ENCODE measurements around the gene PLEKHA5. TPM values are rescaled to one million over a fixed set of nuclear protein-coding genes. Genes with fewer than 3 reads are reported as not detected.

PLEKHA5 gene
- total and polyA plus RNA-seq, 2 of the 4 experiments (the other 2 are of a cell fraction), result 5.3 to 12.2 TPM

- no peak overlapping the region for H4K8ac ChIP-seq (ENCODE audit: low read depth in 2 of 2, low read length in 2 of 2)
- no peak overlapping the region for H2AK9ac ChIP-seq (replicated peaks; ENCODE audit: low read depth, low read length, poor library complexity)
- H3K23ac ChIP-seq (ENCODE audit: low read depth, low read length), result no peak overlapping the region
- H2BK120ac ChIP-seq (ENCODE audit: low read depth, low read length), result no peak overlapping the region
- no peaks in the 10 kb centered on the region for H4K20me1 ChIP-seq (ENCODE audit: insufficient read depth, low read length)
- H3K4ac ChIP-seq (ENCODE audit: low read depth, low read length), result no peak overlapping the region
- H3K14ac ChIP-seq (replicated peaks; ENCODE audit: low read depth, low read length), result no peak overlapping the region
- no peak for DNase-seq
- no peak overlapping the region for H4K5ac ChIP-seq (ENCODE audit: low read depth, low read length)
- no peak overlapping the region for H2BK5ac ChIP-seq (ENCODE audit: low read depth, low read length, poor library complexity, severe bottlenecking)
- H2AK5ac ChIP-seq (ENCODE audit: low read depth, low read length), result no peak overlapping the region
- no peak overlapping the region for H2BK20ac ChIP-seq (ENCODE audit: low read depth, low read length)
- intact Hi-C loops (cut with micrococcal nuclease) (no loop called here), in situ Hi-C loops (cut with MboI; ENCODE audit: low sequenced_read_pairs) (no loop called here), dilution Hi-C loops (cut with HindIII; ENCODE audit: low sequenced_read_pairs, unreplicated experiment) (no loop called here)
- no peaks in the 10 kb centered on the region for H3K27me3 ChIP-seq (ENCODE audit: control insufficient read depth, insufficient read depth, low read length)
- no peak for ATAC-seq (ENCODE audit: low read depth)
- no peak overlapping the region for H3K18ac ChIP-seq (ENCODE audit: low read depth, low read length)
- no peak overlapping the region for H3K4me3 ChIP-seq (ENCODE audit: insufficient read depth, low read depth, low read length)
- no TSS peak for BruUV-seq (replicated peaks)
- no peak overlapping the region for H2BK15ac ChIP-seq (ENCODE audit: low read depth, low read length)
- no peaks in the 10 kb centered on the region for H3K9me3 ChIP-seq (ENCODE audit: control insufficient read depth, insufficient read depth, low read length)
- H3K36me3 ChIP-seq (ENCODE audit: control insufficient read depth, insufficient read depth, low read length), result peaks cover 14% of the 10 kb centered on the region
- peaks cover 3% of the 10 kb centered on the region; the same call in 1 of the 2 replicates for H3K4me1 ChIP-seq (ENCODE audit: control insufficient read depth, insufficient read depth, low read length)
- H4K91ac ChIP-seq (ENCODE audit: insufficient read depth, low read depth, low read length), result no peak overlapping the region
- TF ChIP-seq SMC3 (IDR thresholded peaks at IDR 0.05; ENCODE audit: low read depth, low read length) (no peak), CTCF (conservative IDR thresholded peaks at IDR 0.05; ENCODE audit: low read depth, low read length) (no peak), BHLHE40 (IDR thresholded peaks at IDR 0.05; ENCODE audit: low read depth, low read length) (no peak), RCOR1 (IDR thresholded peaks at IDR 0.05; ENCODE audit: insufficient replicate concordance, low read length) (no peak), CEBPB (IDR thresholded peaks at IDR 0.05; ENCODE audit: low read depth, low read length) (no peak), MAZ (IDR thresholded peaks at IDR 0.05; ENCODE audit: borderline replicate concordance, low read depth, low read length) (no peak), POLR2A (IDR thresholded peaks at IDR 0.05; ENCODE audit: low read depth, low read length) (no peak), CHD1 (IDR thresholded peaks at IDR 0.05; ENCODE audit: low read depth, low read length) (no peak), USF2 (IDR thresholded peaks at IDR 0.05; ENCODE audit: low read depth, low read length) (no peak), FOS (IDR thresholded peaks at IDR 0.05; ENCODE audit: low read depth, low read length) (no peak), MXI1 (IDR thresholded peaks at IDR 0.05; ENCODE audit: borderline replicate concordance, low read depth, low read length) (no peak), NFE2L2 (IDR thresholded peaks at IDR 0.05; ENCODE audit: low read depth, low read length) (no peak), MAFK (IDR thresholded peaks at IDR 0.05; ENCODE audit: low read depth, low read length) (no peak), RAD21 (IDR thresholded peaks at IDR 0.05; ENCODE audit: low read length) (no peak), RFX5 (IDR thresholded peaks at IDR 0.05; ENCODE audit: low read depth, low read length) (no peak), ELK1 (IDR thresholded peaks at IDR 0.05; ENCODE audit: borderline replicate concordance, low read depth, low read length) (no peak)
- POLR2A ChIA-PET (ENCODE audit: unreplicated experiment), result no interaction called here
- H3K9me1 ChIP-seq (ENCODE audit: insufficient read depth, low read length), result no peaks in the 10 kb centered on the region
- no peak overlapping the region for H3K27ac ChIP-seq (ENCODE audit: insufficient read depth, low read length)
- H2AFZ ChIP-seq (replicated peaks; ENCODE audit: low read length, poor library complexity), result no peak overlapping the region
- H3K79me1 ChIP-seq (ENCODE audit: low read depth in 1 of 2, low read length in 2 of 2), result no peaks in the 10 kb centered on the region; a peak in 1 of 4 replicates
- H3K9ac ChIP-seq (ENCODE audit: low read depth, low read length), result no peak overlapping the region
- H3K4me2 ChIP-seq (ENCODE audit: low read depth, low read length), result no peak overlapping the region
- no peak overlapping the region for H3K56ac ChIP-seq (ENCODE audit: extremely low read depth, insufficient read depth, low read length)
- CTCF ChIA-PET, result no interaction called here
Observed at GRCh38 chr12:19326102-19326501, 196.6 kb downstream of the PLEKHA5 start.

Data from IMR-90 (cell line).